Measurements from ENCODE around the gene PALLD.

The PALLD gene

GRCh38 chr4:168614281-168615057 lies 117.6 kb downstream of the PALLD start:
- no peaks in the 10 kb centered on the region for H3K4me1 ChIP-seq (ENCODE audit: insufficient read depth, low read length)
- TF ChIP-seq CTCF (IDR thresholded peaks at IDR 0.05; ENCODE audit: borderline replicate concordance, extremely low read depth, low read length, poor library complexity, severe bottlenecking): no peak
- no peak for TF ChIP-seq EZH2 (IDR thresholded peaks at IDR 0.05; ENCODE audit: borderline replicate concordance, low read depth, low read length, severe bottlenecking)
- no peaks in the 10 kb centered on the region for H3K9me3 ChIP-seq (ENCODE audit: insufficient read depth, low read length, severe bottlenecking)
- H3K9ac ChIP-seq (ENCODE audit: low read depth, low read length): no peak overlapping the region
- no peak overlapping the region for H2AFZ ChIP-seq (ENCODE audit: low read depth, low read length)
- DNase-seq (no peak), ATAC-seq (ENCODE audit: insufficient read depth, low read depth) (no peak)
- H3K36me3 ChIP-seq (ENCODE audit: insufficient read depth, low read length): no peaks in the 10 kb centered on the region
- H3K27ac ChIP-seq (ENCODE audit: low read length): no peak overlapping the region
- H3K4me2 ChIP-seq (ENCODE audit: insufficient read depth, low read length): no peak overlapping the region
- H3K4me3 ChIP-seq (ENCODE audit: low read depth in 1 of 2, low read length in 2 of 2): no peak overlapping the region
- no peaks in the 10 kb centered on the region for H3K79me2 ChIP-seq (ENCODE audit: insufficient read depth, low read length)
- H3K27me3 ChIP-seq (ENCODE audit: insufficient read depth, low read length, poor library complexity): no peaks in the 10 kb centered on the region
- no peaks in the 10 kb centered on the region for H4K20me1 ChIP-seq (ENCODE audit: insufficient read depth, low read length)

- H3K36me3 ChIP-seq (ENCODE audit: insufficient read depth, low read length): no peaks in the 10 kb centered on the region
- no peaks in the 10 kb centered on the region for H3K79me2 ChIP-seq (ENCODE audit: insufficient read depth, low read length)
- no peak overlapping the region for H3K9ac ChIP-seq (ENCODE audit: low read depth, low read length)
- no peaks in the 10 kb centered on the region for H3K4me1 ChIP-seq (ENCODE audit: insufficient read depth, low read length)
- ATAC-seq (ENCODE audit: insufficient read depth, low read depth) (no peak), DNase-seq (no peak)
- no peak overlapping the region for H3K4me2 ChIP-seq (ENCODE audit: insufficient read depth, low read length)
- no peak for TF ChIP-seq CTCF (IDR thresholded peaks at IDR 0.05; ENCODE audit: borderline replicate concordance, extremely low read depth, low read length, poor library complexity, severe bottlenecking)
- TF ChIP-seq EZH2 (IDR thresholded peaks at IDR 0.05; ENCODE audit: borderline replicate concordance, low read depth, low read length, severe bottlenecking): no peak
- H3K27me3 ChIP-seq (ENCODE audit: insufficient read depth, low read length, poor library complexity): no peaks in the 10 kb centered on the region
- H4K20me1 ChIP-seq (ENCODE audit: insufficient read depth, low read length): no peaks in the 10 kb centered on the region
- H3K4me3 ChIP-seq (ENCODE audit: low read depth in 1 of 2, low read length in 2 of 2): no peak overlapping the region
- no peak overlapping the region for H2AFZ ChIP-seq (ENCODE audit: low read depth, low read length)
- no peak overlapping the region for H3K27ac ChIP-seq (ENCODE audit: low read length)
- no peaks in the 10 kb centered on the region for H3K9me3 ChIP-seq (ENCODE audit: insufficient read depth, low read length, severe bottlenecking)
These were observed 118.6 kb downstream of the PALLD start for GRCh38 chr4:168615294-168616065.

GRCh38 chr4:168618577-168619265 lies 121.9 kb downstream of the PALLD start:
- no peak overlapping the region for H3K4me2 ChIP-seq (ENCODE audit: insufficient read depth, low read length)
- DNase-seq (no peak), ATAC-seq (ENCODE audit: insufficient read depth, low read depth) (no peak)
- no peak overlapping the region for H3K9ac ChIP-seq (ENCODE audit: low read depth, low read length)
- no peak overlapping the region for H2AFZ ChIP-seq (ENCODE audit: low read depth, low read length)
- no peak for TF ChIP-seq EZH2 (IDR thresholded peaks at IDR 0.05; ENCODE audit: borderline replicate concordance, low read depth, low read length, severe bottlenecking)
- no peak for TF ChIP-seq CTCF (IDR thresholded peaks at IDR 0.05; ENCODE audit: borderline replicate concordance, extremely low read depth, low read length, poor library complexity, severe bottlenecking)
- H3K27me3 ChIP-seq (ENCODE audit: insufficient read depth, low read length, poor library complexity): peaks cover 8% of the 10 kb centered on the region
- H3K4me3 ChIP-seq (ENCODE audit: low read depth in 1 of 2, low read length in 2 of 2): no peak overlapping the region
- H3K79me2 ChIP-seq (ENCODE audit: insufficient read depth, low read length): no peaks in the 10 kb centered on the region
- H3K4me1 ChIP-seq (ENCODE audit: insufficient read depth, low read length): no peaks in the 10 kb centered on the region
- H3K36me3 ChIP-seq (ENCODE audit: insufficient read depth, low read length): no peaks in the 10 kb centered on the region
- H3K9me3 ChIP-seq (ENCODE audit: insufficient read depth, low read length, severe bottlenecking): no peaks in the 10 kb centered on the region
- H3K27ac ChIP-seq (ENCODE audit: low read length): no peak overlapping the region
- H4K20me1 ChIP-seq (ENCODE audit: insufficient read depth, low read length): no peaks in the 10 kb centered on the region
